Middle frontal gyrus (tissue), 1 donor: Measurements from ENCODE around the gene SLC35A1.
"Not testable (repeated sequence)": the region's sequence is repeated elsewhere in the genome, so short reads cannot be mapped to it uniquely, and the experiment has no call there.

Source experiments
- DNase-seq: peaks from one replicate; pipeline ENCODE4 v3.0.0-alpha.2; 2015; ENCODE audit warnings: low spot score; ENCODE audit errors: extremely low spot score

The SLC35A1 gene, protein sequence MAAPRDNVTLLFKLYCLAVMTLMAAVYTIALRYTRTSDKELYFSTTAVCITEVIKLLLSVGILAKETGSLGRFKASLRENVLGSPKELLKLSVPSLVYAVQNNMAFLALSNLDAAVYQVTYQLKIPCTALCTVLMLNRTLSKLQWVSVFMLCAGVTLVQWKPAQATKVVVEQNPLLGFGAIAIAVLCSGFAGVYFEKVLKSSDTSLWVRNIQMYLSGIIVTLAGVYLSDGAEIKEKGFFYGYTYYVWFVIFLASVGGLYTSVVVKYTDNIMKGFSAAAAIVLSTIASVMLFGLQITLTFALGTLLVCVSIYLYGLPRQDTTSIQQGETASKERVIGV

GRCh38 chr6:87472525-87473418 is at the start of gene SLC35A1:
Gene SLC35A1 (plus strand): TSS chr6:87472974. CDS start chr6:87473004, 30 bp downstream.
- peak; percentile 67 for DNase-seq

DNA sequence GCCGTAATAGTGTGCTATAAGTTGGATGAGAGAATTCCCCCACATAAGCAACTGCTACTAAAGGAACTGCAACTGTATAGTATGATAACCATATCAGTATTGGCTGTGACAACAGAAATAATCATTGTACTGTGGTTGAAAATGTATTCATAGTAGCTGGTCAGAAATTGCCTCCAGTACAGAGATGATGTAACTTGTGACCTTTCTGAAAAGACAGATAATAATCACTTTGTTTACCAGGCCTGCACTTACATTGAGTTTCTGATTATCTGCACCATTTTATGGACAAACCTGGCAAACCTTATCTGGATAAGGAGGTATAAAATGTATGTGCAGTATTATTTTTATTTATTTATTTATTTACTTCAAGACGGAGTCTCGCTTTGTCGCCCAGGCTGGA is 46.0 kb upstream of the SLC35A1 start:
- DNase-seq, result no peak

DNA sequence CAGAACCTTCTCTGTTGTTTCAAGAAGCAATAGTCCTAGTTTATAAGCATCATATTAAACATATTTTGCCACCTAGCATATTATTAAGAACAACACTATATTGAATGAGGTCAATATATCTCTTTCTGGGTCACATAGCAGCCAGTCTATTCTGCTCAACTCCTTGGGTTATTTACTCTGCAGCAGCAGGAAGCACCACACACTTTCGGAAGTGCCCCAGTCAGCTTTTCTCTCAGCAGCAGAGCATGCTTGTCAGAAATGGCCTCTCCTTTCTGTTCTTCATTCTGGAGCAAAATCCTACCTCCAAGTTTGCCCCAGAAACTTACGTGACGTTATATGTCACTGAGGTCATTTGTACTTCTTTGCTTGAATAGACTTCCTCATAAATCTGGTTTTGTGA is 42.3 kb upstream of the SLC35A1 start:
- no peak for DNase-seq

- DNase-seq, result no peak
Measured at GRCh38 chr6:87431263-87431662, 41.5 kb upstream of the SLC35A1 start.

- DNase-seq, result no peak
Measured at GRCh38 chr6:87436435-87436834, 36.3 kb upstream of the SLC35A1 start.

DNA sequence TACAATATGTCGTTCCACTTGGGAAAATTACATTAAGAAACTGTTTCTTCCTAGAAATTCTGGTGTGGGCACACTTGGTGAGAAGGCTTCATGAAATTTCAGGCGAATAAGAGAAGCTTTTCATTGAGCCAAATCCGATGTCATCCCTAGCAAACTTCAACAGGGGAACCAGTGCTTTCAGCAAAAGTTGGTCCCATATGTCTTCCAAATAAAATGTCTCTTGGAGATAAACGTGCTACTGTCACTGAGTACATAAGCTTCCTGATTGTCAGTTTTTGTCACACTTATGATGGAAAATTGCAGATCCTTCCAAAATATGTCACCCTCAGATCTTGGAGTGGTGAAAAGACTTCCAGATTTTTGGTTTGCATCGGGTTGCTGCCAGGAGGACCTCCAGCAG is 31.1 kb upstream of the SLC35A1 start:
- no peak for DNase-seq

- DNase-seq, result no peak
Measured at GRCh38 chr6:87444362-87444761, 28.4 kb upstream of the SLC35A1 start.

DNA sequence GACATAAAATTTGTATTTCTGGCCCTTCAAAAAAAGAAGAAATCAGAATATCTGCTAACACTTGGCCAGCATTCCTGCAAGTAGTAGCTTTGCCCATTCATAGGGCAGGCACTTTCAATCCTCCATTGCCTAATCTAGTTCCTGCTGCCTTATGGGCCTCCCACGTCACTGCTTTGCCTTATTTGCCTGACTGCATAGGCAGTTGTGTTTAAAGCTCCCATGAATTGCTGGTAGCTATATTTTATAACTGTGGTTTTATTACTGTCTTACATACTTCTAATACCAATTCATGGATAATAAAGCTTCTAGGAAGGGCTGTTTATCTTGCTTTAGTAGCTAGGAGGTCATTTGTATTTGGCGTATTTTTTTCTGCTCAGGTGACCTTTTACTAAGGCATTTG is 7.7 kb upstream of the SLC35A1 start:
- DNase-seq, result no peak

DNA sequence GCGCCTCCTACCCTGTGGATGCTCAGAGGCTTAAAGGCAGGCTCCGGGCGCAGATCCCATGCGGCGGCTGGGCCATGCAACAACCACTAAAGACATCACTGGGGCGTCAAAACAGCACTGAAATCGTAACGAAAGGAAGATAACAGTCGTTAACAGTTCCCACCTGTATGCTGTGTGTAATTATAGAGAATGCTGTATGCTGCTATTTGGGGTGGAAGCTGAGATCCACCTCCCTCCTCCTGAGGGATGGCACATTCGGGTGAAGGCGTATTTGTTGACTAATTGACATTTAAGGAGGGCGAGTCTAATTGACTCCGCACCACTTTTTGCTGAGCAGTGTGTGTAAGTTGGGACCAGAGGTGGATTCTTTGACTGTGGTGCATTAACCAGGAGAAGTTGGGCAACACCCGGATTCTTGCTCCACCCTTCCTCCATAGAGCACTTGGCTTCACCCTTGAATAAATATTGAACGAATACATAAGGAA is 687 bp downstream of the SLC35A1 start:
- no peak for DNase-seq

GRCh38 chr6:87481931-87482330 is 9.2 kb downstream of the SLC35A1 start:
- no peak for DNase-seq

DNA sequence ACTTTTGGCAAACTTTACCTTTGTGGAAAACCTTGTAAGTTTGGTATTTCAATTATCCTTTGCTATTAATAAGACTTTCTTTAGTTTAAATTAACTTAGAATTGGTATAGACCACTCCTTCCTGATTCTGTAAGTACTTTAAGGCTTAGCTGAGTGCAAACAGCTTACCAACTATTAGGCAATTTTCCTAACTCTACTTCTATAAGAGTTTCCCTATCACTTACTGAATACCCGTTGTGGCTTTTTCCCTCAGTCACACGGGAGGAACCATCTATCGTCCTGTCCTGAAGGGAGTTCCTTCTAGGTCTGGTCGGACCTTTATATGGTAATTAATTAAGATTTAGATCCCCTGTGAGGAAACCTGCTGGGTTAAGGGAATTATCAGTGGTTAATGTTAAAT is 9.6 kb downstream of the SLC35A1 start:
- no peak for DNase-seq

GRCh38 chr6:87483929-87484328 is 11.2 kb downstream of the SLC35A1 start:
- no peak for DNase-seq

GRCh38 chr6:87484491-87484890 is 11.7 kb downstream of the SLC35A1 start:
- no peak for DNase-seq

DNA sequence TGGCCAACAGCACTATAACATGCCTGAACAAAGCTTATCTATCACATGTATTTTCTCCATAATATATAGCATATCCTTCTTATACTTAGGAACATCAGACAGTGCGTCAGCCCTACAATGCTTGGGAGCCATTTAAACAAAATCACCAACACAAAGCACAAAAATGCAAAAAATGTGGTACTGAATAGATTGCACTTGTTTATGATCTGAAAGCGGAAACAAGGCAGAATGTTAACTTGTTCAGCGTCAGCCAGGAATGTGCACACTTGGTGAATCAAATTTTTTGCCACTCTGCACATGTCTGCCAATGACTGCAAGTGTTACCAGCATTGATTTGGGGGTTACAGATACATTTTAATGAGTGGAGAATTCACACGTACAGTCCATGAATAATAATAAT is 14.8 kb downstream of the SLC35A1 start:
- DNase-seq, result no peak

DNA sequence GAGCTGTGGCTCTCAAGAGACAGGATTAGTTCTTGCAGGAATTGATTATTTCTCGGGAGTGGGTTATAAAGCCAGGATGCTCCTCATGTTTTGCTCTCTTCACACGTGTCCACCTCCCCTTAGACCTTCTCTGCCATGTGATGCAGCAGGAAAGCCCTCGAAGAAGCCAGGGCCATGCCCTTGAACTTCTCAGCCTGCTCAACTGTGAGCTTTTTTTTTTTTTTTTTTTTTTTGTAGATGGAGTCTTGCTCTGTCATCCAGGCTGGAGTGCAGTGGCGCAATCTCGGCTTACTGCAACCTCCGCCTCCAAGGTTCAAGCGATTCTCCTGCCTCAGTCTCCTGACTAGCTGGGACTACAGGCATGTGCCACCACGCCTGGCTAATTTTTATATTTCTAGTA is 16.6 kb downstream of the SLC35A1 start:
- DNase-seq, result not testable (repeated sequence)

DNA sequence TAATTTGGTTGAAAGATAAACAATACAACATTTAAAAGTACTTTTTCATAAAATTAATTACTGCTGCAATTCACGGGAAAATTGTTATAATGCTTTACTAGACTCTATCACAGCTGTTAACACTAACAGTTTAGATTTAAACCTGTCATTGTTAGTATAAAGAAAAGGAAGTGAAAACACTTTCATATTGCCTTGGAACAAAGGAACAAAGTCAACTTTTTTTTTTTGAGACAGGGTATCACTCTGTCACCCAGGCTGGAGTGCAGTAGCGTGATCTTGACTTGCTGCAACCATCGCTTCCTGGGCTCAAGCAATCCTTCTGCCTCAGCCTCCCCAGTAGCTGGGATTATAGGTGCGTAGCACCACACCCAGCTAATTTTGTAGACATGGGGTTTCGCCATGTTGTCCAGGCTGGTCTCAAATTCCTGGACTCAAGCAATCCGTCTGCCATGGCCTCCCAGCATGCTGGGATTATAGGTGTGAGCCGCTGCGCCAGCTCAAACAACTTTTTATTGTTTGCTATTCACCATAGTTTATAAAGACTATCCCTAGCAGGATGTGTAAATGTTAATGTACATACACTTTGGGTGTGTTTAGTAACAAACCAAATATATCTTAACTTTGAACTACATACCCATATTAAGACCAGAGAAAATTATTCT is 22.1 kb downstream of the SLC35A1 start:
- no peak for DNase-seq

DNA sequence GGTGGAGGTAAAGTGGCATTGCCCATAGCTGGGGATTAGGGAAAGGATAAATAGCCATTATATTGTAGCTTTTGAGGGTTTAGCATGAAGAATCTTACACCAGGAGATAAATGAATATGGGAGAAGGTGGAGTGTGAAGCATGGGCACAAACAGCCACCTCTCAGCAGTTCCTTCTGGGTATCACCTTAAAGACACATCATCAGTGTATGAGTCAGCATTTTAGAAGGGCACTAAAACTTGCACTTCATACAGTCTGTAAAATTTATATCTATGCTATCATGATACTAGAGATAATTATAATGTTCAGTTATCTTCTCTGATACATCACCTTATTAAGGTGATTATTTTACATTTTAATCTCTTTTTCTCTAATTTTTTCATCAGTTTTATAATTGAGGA is 25.3 kb downstream of the SLC35A1 start:
- DNase-seq, result no peak

GRCh38 chr6:87501809-87502572 is 29.2 kb downstream of the SLC35A1 start:
- DNase-seq, result no peak

GRCh38 chr6:87504441-87504840 is 31.7 kb downstream of the SLC35A1 start:
- no peak for DNase-seq

- DNase-seq, result no peak
Measured at GRCh38 chr6:87514831-87515230, 42.1 kb downstream of the SLC35A1 start.

DNA sequence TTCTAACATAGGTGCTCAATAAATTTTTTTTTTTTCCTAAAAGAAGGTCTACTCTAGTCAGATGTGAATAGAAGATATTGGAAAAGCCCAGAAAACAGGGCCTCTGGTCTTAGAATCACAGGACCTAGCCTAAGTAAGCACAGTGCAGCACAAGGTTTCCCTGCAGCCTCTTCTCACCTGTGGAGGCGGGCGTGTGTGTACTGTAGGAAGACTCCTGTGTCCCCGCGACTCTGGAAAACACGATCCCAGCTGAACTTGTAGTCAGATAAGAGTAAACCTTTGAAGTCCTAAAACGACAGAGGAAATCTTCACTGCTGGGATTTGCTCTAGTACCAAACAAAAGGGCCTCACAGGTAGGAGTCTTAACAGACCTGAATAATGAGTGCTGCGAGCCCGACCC is 45.7 kb downstream of the SLC35A1 start:
- no peak for DNase-seq
